Caco-2 (cell line): Measurements from ENCODE around the gene CCT8. TPM values are rescaled to one million over a fixed set of nuclear protein-coding genes. Genes with fewer than 3 reads are reported as not detected.

Source experiments
- BruUV-seq: library from RNA; stranded (reverse); fragments of 400-500 nt; replicated peaks from 2 replicates; lab custom pipeline; 2021; lab: Mats Ljungman, UMichigan
- CTCF ChIA-PET: fragments of 300-600 bp; sonication (Branson Sonifier 250); formaldehyde crosslinking; loops from one replicate; lab custom pipeline; 2022; ENCODE audit warnings: antibody characterized with exemption; lab: Charles Lee
- POLR2A ChIA-PET: fragments of 300-600 bp; sonication (Branson Sonifier 250); formaldehyde crosslinking; loops from one replicate; lab custom pipeline; 2022; ENCODE audit warnings: antibody characterized with exemption; lab: Charles Lee
- DNase-seq, 2 experiments: peaks; one replicate each; pipeline versions ENCODE4 v3.0.0 to v3.0.0-alpha.2; 2020 to 2022
- H3K27me3 ChIP-seq: replicated peaks from 2 replicates; pipeline ENCODE4 v1.6.0; 2011; ENCODE audit warnings: low read length; ENCODE audit not compliant: control insufficient read depth, insufficient read depth
- H3K36me3 ChIP-seq: 2 replicates; pipeline ENCODE4 v1.5.1; 2011; ENCODE audit warnings: low read length; ENCODE audit not compliant: control insufficient read depth, insufficient read depth
- H3K4me1 ChIP-seq: fragments of 250-450 bp; sonication (Bioruptor Pico); 2 replicates; pipeline ENCODE4 v1.5.1; 2020; ENCODE audit warnings: mild to moderate bottlenecking
- H3K4me3 ChIP-seq: 2 replicates; pipeline ENCODE4 v1.5.1; 2011; ENCODE audit warnings: low read depth, mild to moderate bottlenecking, control low read depth, low read length
- H3K9me3 ChIP-seq: fragments of 250-450 bp; sonication (Bioruptor Pico); 2 replicates; pipeline ENCODE4 v1.5.1; 2020; ENCODE audit warnings: mild to moderate bottlenecking, moderate library complexity
- H3K27ac Mint-ChIP-seq: one replicate; pipeline ENCODE4 v1.8.0; 2022; ENCODE audit warnings: mixed read lengths; ENCODE audit not compliant: unreplicated experiment
- H3K27me3 Mint-ChIP-seq: one replicate; pipeline ENCODE4 v1.8.0; 2022; ENCODE audit warnings: mixed read lengths; ENCODE audit not compliant: insufficient read depth, unreplicated experiment
- H3K36me3 Mint-ChIP-seq: one replicate; pipeline ENCODE4 v1.8.0; 2022; ENCODE audit warnings: mild to moderate bottlenecking, mixed read lengths; ENCODE audit not compliant: insufficient read depth, unreplicated experiment
- H3K4me1 Mint-ChIP-seq: one replicate; pipeline ENCODE4 v1.8.0; 2022; ENCODE audit warnings: low read depth, mixed read lengths; ENCODE audit not compliant: unreplicated experiment
- H3K4me3 Mint-ChIP-seq: one replicate; pipeline ENCODE4 v1.8.0; 2022; ENCODE audit warnings: mild to moderate bottlenecking, moderate library complexity, mixed read lengths; ENCODE audit not compliant: unreplicated experiment
- H3K9me3 Mint-ChIP-seq: one replicate; pipeline ENCODE4 v1.8.0; 2022; ENCODE audit warnings: mixed read lengths; ENCODE audit not compliant: unreplicated experiment
- CTCF ChIP-seq, 2 experiments: fragments of 200-600 bp in 1 of 2; IDR thresholded peaks; 1 replicate in 1 of 2; 2 replicates in 1 of 2; pipeline versions ENCODE4 v1.5.1 to v1.8.0; 2011 to 2022; ENCODE audit warnings: antibody characterized with exemption in 1 of 2, control low read depth in 1 of 2, inconsistent platforms in 1 of 2, low read depth in 1 of 2, low read length in 1 of 2, mild to moderate bottlenecking in 1 of 2, moderate library complexity in 1 of 2; ENCODE audit not compliant: insufficient read depth in 1 of 2, severe bottlenecking in 1 of 2, unreplicated experiment in 1 of 2
- intact Hi-C: fragments of 100-400 bp; cut with micrococcal nuclease; formaldehyde crosslinking; loops from one replicate; pipeline ENCODE4 v1.10.0; 2022; ENCODE audit not compliant: unreplicated experiment
- total RNA-seq: library from RNA; stranded (reverse); gene quantifications from 2 replicates; pipeline ENCODE4 v1.2.3, GENCODE V29; 2022

CCT8 gene
- total RNA-seq, 1 experiment from 2014 or later = 269 TPM

- peak; percentile 97 to 98 for DNase-seq
- ChIA-PET POLR2A (interaction anchor here (0.6 to 3.0 kb wide), 10 partner anchors 8 to 52 kb away, joined by 3 to 47 read pairs (median 5); partner anchors contain the start of genes CCT8 and LTN1), CTCF (interaction anchor here (0.6 to 1.6 kb wide), 2 partner anchors 22 to 31 kb away, joined by 3 to 5 read pairs; no protein-coding TSS in a partner anchor)
- H3K36me3 ChIP-seq = no peaks in the 10 kb centered on the region
- H3K27me3 ChIP-seq = no peaks in the 10 kb centered on the region
- H3K4me3 ChIP-seq = peak within 1 kb of the TSS; percentile 86
- H3K4me1 ChIP-seq = peaks cover 9% of the 10 kb centered on the region
- no peaks in the 10 kb centered on the region for H3K9me3 ChIP-seq
- Mint-ChIP-seq H3K27me3 (no peaks in the 10 kb centered on the region), H3K27ac (peak within 1 kb of the TSS; percentile 100), H3K4me1 (peaks cover 20% of the 10 kb centered on the region), H3K36me3 (peaks cover 29% of the 10 kb centered on the region), H3K4me3 (peak within 1 kb of the TSS; percentile 94), H3K9me3 (no peaks in the 10 kb centered on the region)
- TF ChIP-seq CTCF (IDR thresholded peaks at IDR 0.05; ENCODE audit: insufficient read depth in 1 of 2, low read depth in 1 of 2, low read length in 1 of 2, severe bottlenecking in 1 of 2, unreplicated experiment in 1 of 2) = no peak
- BruUV-seq = no TSS peak
- intact Hi-C loops = loop anchor here (1.0 kb wide), 3 partner anchors 22 to 49 kb away; partner anchors contain the start of gene CCT8
These were observed 48.7 kb downstream of the CCT8 start, which contains the start of gene USP16 for GRCh38 chr21:29024474-29025327. Gene USP16, plus strand, starts transcription at chr21:29024668. Its CDS starts 3,246 bp downstream, at chr21:29027914.

GRCh38 chr21:29022166-29022565, 51.3 kb downstream of the CCT8 start:
- Mint-ChIP-seq H3K36me3 (peaks cover 34% of the 10 kb centered on the region), H3K4me3 (no peak overlapping the region), H3K9me3 (no peaks in the 10 kb centered on the region), H3K4me1 (peaks cover 31% of the 10 kb centered on the region), H3K27me3 (no peaks in the 10 kb centered on the region), H3K27ac (no peak overlapping the region)
- no peak for TF ChIP-seq CTCF (IDR thresholded peaks at IDR 0.05; ENCODE audit: insufficient read depth in 1 of 2, low read depth in 1 of 2, low read length in 1 of 2, severe bottlenecking in 1 of 2, unreplicated experiment in 1 of 2)
- Histone ChIP-seq H3K36me3 (no peaks in the 10 kb centered on the region), H3K4me3 (no peak overlapping the region), H3K4me1 (peaks cover 15% of the 10 kb centered on the region), H3K9me3 (no peaks in the 10 kb centered on the region), H3K27me3 (no peaks in the 10 kb centered on the region)
- no peak for DNase-seq
- POLR2A ChIA-PET = interaction anchor here (0.7 to 1.5 kb wide), 2 partner anchors 19 to 20 kb away, joined by 3 to 5 read pairs; no protein-coding TSS in a partner anchor
- BruUV-seq = no TSS peak
- CTCF ChIA-PET = no interaction called here
- intact Hi-C loops = no loop called here

GRCh38 chr21:29018540-29018939, 54.9 kb downstream of the CCT8 start:
- no peaks in the 10 kb centered on the region for H3K27me3 Mint-ChIP-seq
- CTCF ChIA-PET = interaction anchor here (1.3 kb wide), 1 partner anchor 16 kb away, joined by 4 read pairs; no protein-coding TSS in a partner anchor
- no TSS peak for BruUV-seq

More at GRCh38 chr21:29018540-29018939, 54.9 kb downstream of the CCT8 start:
- intact Hi-C loops = no loop called here
- Mint-ChIP-seq H3K4me3 (peak overlapping the region; percentile 76), H3K4me1 (peaks cover 17% of the 10 kb centered on the region), H3K36me3 (peaks cover 25% of the 10 kb centered on the region), H3K9me3 (no peaks in the 10 kb centered on the region), H3K27ac (peak overlapping the region; percentile 88)
- H3K4me3 ChIP-seq = peak overlapping the region; percentile 89
- peaks cover 9% of the 10 kb centered on the region for H3K4me1 ChIP-seq
- no peak for TF ChIP-seq CTCF (IDR thresholded peaks at IDR 0.05; ENCODE audit: insufficient read depth in 1 of 2, low read depth in 1 of 2, low read length in 1 of 2, severe bottlenecking in 1 of 2, unreplicated experiment in 1 of 2)
- POLR2A ChIA-PET = interaction anchor here (3.1 kb wide), 1 partner anchor 16 kb away, joined by 41 read pairs; no protein-coding TSS in a partner anchor
- no peaks in the 10 kb centered on the region for H3K9me3 ChIP-seq
- no peak for DNase-seq
- no peaks in the 10 kb centered on the region for H3K27me3 ChIP-seq
- no peaks in the 10 kb centered on the region for H3K36me3 ChIP-seq
